Hepatocyte (in vitro differentiated cells): ENCODE measurements around the gene MS4A4E.

Experiments used
- EZH2 ChIP-seq: fragments of 200-600 bp; sonication (generic); IDR thresholded peaks from 2 replicates; pipeline ENCODE4 v1.6.1; 2016; ENCODE audit warnings: antibody characterized with exemption, mild to moderate bottlenecking, borderline replicate concordance
- TF ChIP-seq, protein P1 (sequence below): fragments of 200-600 bp; sonication (generic); IDR thresholded peaks from 2 replicates; pipeline ENCODE4 v1.5.1; 2016; ENCODE audit warnings: antibody characterized with exemption, mild to moderate bottlenecking; ENCODE audit not compliant: poor library complexity

DNA sequence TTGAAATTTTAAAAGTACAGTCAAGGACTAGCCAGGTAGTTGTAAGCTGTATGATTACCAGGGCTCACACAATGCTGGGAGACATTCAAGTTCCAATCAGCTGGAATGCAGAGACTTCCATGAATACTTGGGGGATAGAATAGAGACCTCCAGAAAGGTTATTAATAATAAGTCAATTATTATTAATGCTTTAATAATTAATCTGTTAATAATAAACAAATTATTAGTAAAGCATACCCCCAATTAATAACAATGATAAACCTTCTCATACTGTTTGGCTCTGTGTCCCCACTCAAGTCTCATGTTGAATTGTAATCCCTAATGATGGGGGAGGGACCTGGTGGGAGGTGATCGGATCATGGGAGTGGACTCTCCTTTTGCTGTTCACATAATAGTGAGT lies 45.5 kb downstream of the MS4A4E start:
- TF ChIP-seq, protein P1, sequence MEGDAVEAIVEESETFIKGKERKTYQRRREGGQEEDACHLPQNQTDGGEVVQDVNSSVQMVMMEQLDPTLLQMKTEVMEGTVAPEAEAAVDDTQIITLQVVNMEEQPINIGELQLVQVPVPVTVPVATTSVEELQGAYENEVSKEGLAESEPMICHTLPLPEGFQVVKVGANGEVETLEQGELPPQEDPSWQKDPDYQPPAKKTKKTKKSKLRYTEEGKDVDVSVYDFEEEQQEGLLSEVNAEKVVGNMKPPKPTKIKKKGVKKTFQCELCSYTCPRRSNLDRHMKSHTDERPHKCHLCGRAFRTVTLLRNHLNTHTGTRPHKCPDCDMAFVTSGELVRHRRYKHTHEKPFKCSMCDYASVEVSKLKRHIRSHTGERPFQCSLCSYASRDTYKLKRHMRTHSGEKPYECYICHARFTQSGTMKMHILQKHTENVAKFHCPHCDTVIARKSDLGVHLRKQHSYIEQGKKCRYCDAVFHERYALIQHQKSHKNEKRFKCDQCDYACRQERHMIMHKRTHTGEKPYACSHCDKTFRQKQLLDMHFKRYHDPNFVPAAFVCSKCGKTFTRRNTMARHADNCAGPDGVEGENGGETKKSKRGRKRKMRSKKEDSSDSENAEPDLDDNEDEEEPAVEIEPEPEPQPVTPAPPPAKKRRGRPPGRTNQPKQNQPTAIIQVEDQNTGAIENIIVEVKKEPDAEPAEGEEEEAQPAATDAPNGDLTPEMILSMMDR: no peak
- TF ChIP-seq EZH2: no peak
